GM12878 (cell line): ENCODE data around the gene PROSER3. TPM values are rescaled to one million over a fixed set of nuclear protein-coding genes. Genes with fewer than 3 reads are reported as not detected.

Experiments used
- ASH2L ChIP-seq: fragments of 300-600, 200-600 bp; sonication (generic); IDR thresholded peaks from 2 replicates; pipeline ENCODE4 v1.6.1; 2017; ENCODE audit warnings: low read depth, mild to moderate bottlenecking, borderline replicate concordance
- BCL3 ChIP-seq: IDR thresholded peaks from 2 replicates; pipeline ENCODE4 v1.6.1; 2011; ENCODE audit warnings: borderline replicate concordance, low read depth, mild to moderate bottlenecking, moderate library complexity, low read length; ENCODE audit not compliant: insufficient read depth, poor library complexity, severe bottlenecking
- CBX3 ChIP-seq: fragments of 200-600 bp; sonication (generic); IDR thresholded peaks from 2 replicates; pipeline ENCODE4 v1.6.1; 2016; ENCODE audit warnings: low read depth, borderline replicate concordance
- CHD4 ChIP-seq: fragments of 200-600 bp; sonication (generic); IDR thresholded peaks from 2 replicates; pipeline ENCODE4 v1.6.1; 2016; ENCODE audit warnings: mild to moderate bottlenecking
- CREB1 ChIP-seq: IDR thresholded peaks from 2 replicates; pipeline ENCODE4 v1.6.1; 2012; ENCODE audit warnings: low read depth, mild to moderate bottlenecking, inconsistent platforms
- CREM ChIP-seq: IDR thresholded peaks from 2 replicates; pipeline ENCODE4 v1.6.1; 2014; ENCODE audit warnings: antibody characterized with exemption, low read depth
- DPF2 ChIP-seq: fragments of 450-650 bp; IDR thresholded peaks from 2 replicates; pipeline ENCODE4 v1.6.1; 2017; ENCODE audit warnings: mild to moderate bottlenecking
- EED ChIP-seq: sonication (generic); IDR thresholded peaks from 2 replicates; pipeline ENCODE4 v1.6.1; 2016; ENCODE audit warnings: antibody characterized with exemption, low read depth
- EGR1 ChIP-seq, 2 experiments: IDR thresholded peaks; 1 replicate in 1 of 2; 2 replicates in 1 of 2; pipeline ENCODE4 v1.6.1; 2011 to 2012; ENCODE audit warnings: low read depth in 2 of 2, low read length in 2 of 2, borderline replicate concordance in 1 of 2, mild to moderate bottlenecking in 1 of 2, moderate library complexity in 1 of 2
- ELK1 ChIP-seq: IDR thresholded peaks from 2 replicates; pipeline ENCODE4 v1.6.1; 2012; ENCODE audit warnings: low read depth, low read length, improper control_type of control experiment
- HDAC2 ChIP-seq: fragments of 200-600 bp; sonication (generic); IDR thresholded peaks from 2 replicates; pipeline ENCODE4 v1.6.1; 2017
- KAT2A ChIP-seq: conservative IDR thresholded peaks from 2 replicates; pipeline ENCODE4 v1.6.1; 2011; ENCODE audit warnings: low read depth, low read length; ENCODE audit not compliant: control insufficient read depth
- KLF5 ChIP-seq: fragments of 450-650 bp; IDR thresholded peaks from 2 replicates; pipeline ENCODE4 v1.6.1; 2014; ENCODE audit warnings: mild to moderate bottlenecking; ENCODE audit not compliant: partially characterized antibody
- MEF2B ChIP-seq: fragments of 450-650 bp; IDR thresholded peaks from 2 replicates; pipeline ENCODE4 v1.6.1; 2018; ENCODE audit warnings: mild to moderate bottlenecking, moderate library complexity; ENCODE audit not compliant: partially characterized antibody, poor library complexity, severe bottlenecking
- MTA2 ChIP-seq: fragments of 450-650 bp; IDR thresholded peaks from 2 replicates; pipeline ENCODE4 v1.6.1; 2016; ENCODE audit warnings: low read depth, mild to moderate bottlenecking, moderate library complexity
- NFXL1 ChIP-seq: fragments of 450-650 bp; IDR thresholded peaks from 2 replicates; pipeline ENCODE4 v1.6.1; 2017; ENCODE audit warnings: antibody characterized with exemption, mild to moderate bottlenecking, borderline replicate concordance
- NFYB ChIP-seq: IDR thresholded peaks from 2 replicates; pipeline ENCODE4 v1.6.1; 2011; ENCODE audit warnings: low read depth, mild to moderate bottlenecking, low read length, improper control_type of control experiment, moderate library complexity; ENCODE audit not compliant: insufficient read depth
- NKRF ChIP-seq: fragments of 450-650 bp; conservative IDR thresholded peaks from 2 replicates; pipeline ENCODE4 v1.6.1; 2017; ENCODE audit warnings: mild to moderate bottlenecking, moderate library complexity
- NR2C2 ChIP-seq: IDR thresholded peaks from 2 replicates; pipeline ENCODE4 v1.6.1; 2011; ENCODE audit warnings: borderline replicate concordance, low read depth; ENCODE audit not compliant: control insufficient read depth, insufficient read length
- PML ChIP-seq: IDR thresholded peaks from 2 replicates; pipeline ENCODE4 v1.6.1; 2012; ENCODE audit warnings: low read length, inconsistent platforms
- SUZ12 ChIP-seq: fragments of 200-600 bp; sonication (generic); IDR thresholded peaks from one replicate; pipeline ENCODE4 v1.6.1; 2018; ENCODE audit warnings: antibody characterized with exemption, mild to moderate bottlenecking; ENCODE audit not compliant: unreplicated experiment
- YBX1 ChIP-seq: fragments of 450-650 bp; IDR thresholded peaks from 2 replicates; pipeline ENCODE4 v1.6.1; 2016; ENCODE audit warnings: antibody characterized with exemption
- ZNF207 ChIP-seq: fragments of 450-650 bp; IDR thresholded peaks from 2 replicates; pipeline ENCODE4 v1.6.1; 2014; ENCODE audit warnings: antibody characterized with exemption, mild to moderate bottlenecking, borderline replicate concordance
- ZNF217 ChIP-seq: fragments of 450-650 bp; IDR thresholded peaks from 2 replicates; pipeline ENCODE4 v1.6.1; 2017; ENCODE audit warnings: antibody characterized with exemption, mild to moderate bottlenecking
- polyA plus RNA-seq, 11 experiments: library from polyadenylated mRNA; depleted of rRNA in 4 of 11; unstranded in 6 of 11; stranded (reverse) in 5 of 11; fragments of >200 nt; fragmentation: Nextera tagmentation in 4 of 11; fragmentation: Illumina TruSeq in 1 of 11; extraction: Ambion mirVana in 4 of 11; extraction: Trizol in 1 of 11; gene quantifications; 1 replicate in 1 of 11; 2 replicates in 10 of 11; pipeline versions ENCODE4 v1.2.1 to v1.2.3, GENCODE V29; 2011 to 2016; ENCODE audit warnings: inconsistent platforms in 2 of 11, missing spikeins in 2 of 11, low read depth in 1 of 11
- total RNA-seq, 4 experiments: library from RNA; depleted of rRNA in 3 of 4; stranded (reverse); fragments of >200 nt in 3 of 4; fragmentation: Illumina TruSeq in 1 of 4; extraction: Trizol in 1 of 4; gene quantifications; 2 replicates each; pipeline versions ENCODE4 v1.2.1 to v1.2.3, GENCODE V29; 2013 to 2021

Gene PROSER3
- total and polyA plus RNA-seq, 10 of the 15 experiments (the other 5 are each of a cell fraction or from before 2014, with no cell fraction given) = 0.85 to 25.1 (median 9.6) TPM

- TF ChIP-seq NFYB (peak; percentile 82), ASH2L (no peak), CBX3 (no peak), DPF2 (peak; percentile 84), NKRF (no peak), CREB1 (peak; percentile 96), SUZ12 (no peak), NR2C2 (no peak), MTA2 (peak; percentile 73), CREM (peak; percentile 97), NFXL1 (no peak), PML (peak; percentile 57; the same call in 1 of the 2 replicates), ELK1 (no peak), CHD4 (no peak), EGR1 (IDR thresholded peaks at IDR 0.05; ENCODE audit: borderline replicate concordance in 1 of 2, low read depth in 2 of 2, low read length in 2 of 2) (no peak; a peak in 1 of 3 replicates), EED (peak; percentile 69), YBX1 (no peak), KAT2A (no peak), ZNF207 (peak; percentile 64; the same call in 1 of the 2 replicates), HDAC2 (no peak), MEF2B (peak; percentile 74), ZNF217 (no peak), BCL3 (no peak), KLF5 (peak; percentile 40)
Measured at GRCh38 chr19:35712567-35713505, 45.1 kb upstream of the PROSER3 start (continued).
